ENCODE results near the gene RBBP5. TPM values are rescaled to one million over a fixed set of nuclear protein-coding genes. Genes with fewer than 3 reads are reported as not detected.

Gene RBBP5
- polyA plus RNA-seq, 1 donor from 2014 or later = 24.2 TPM

DNA sequence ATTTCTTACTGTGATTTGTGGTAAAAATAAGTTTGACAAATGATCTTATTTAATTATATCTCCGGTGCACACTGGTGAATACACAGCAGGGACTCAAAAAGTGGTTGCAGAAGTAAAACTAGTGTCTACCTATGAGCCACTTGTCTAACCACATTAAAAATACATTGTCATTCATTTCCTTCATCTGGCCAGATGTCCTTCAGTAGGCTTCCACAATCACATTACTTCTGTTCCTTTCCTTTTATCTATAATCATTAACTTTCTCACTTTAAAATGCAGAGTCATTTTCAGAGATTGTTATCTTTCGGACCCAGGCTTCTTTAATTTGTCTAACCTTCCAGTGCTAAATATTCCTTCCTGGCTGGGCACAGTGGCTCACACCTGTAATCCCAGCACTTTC is 3.0 kb downstream of the RBBP5 start:
- Histone ChIP-seq H3K79me2 (replicated peaks; ENCODE audit: insufficient read depth, low read length) (peaks cover 34% of the 10 kb centered on the region), H3K9ac (ENCODE audit: low read length) (no peak overlapping the region), H3F3A (ENCODE audit: insufficient read depth, low read length, poor library complexity, severe bottlenecking) (no peaks in the 10 kb centered on the region), H3K4me3 (ENCODE audit: low read length) (no peak overlapping the region), H3K4me2 (ENCODE audit: low read length) (no peak overlapping the region), H3K36me3 (ENCODE audit: insufficient read depth, low read length) (no peaks in the 10 kb centered on the region), H4K20me1 (ENCODE audit: insufficient read depth) (no peaks in the 10 kb centered on the region), H3K27ac (ENCODE audit: low read length) (no peak overlapping the region), H3K27me3 (ENCODE audit: insufficient read depth, low read depth, low read length) (no peaks in the 10 kb centered on the region), H3K9me2 (ENCODE audit: insufficient read depth, low read length) (no peaks in the 10 kb centered on the region), H3K9me3 (ENCODE audit: low read length) (no peaks in the 10 kb centered on the region), H2AFZ (ENCODE audit: low read depth, low read length) (no peak overlapping the region)
- no peak for TF ChIP-seq TAF1 (IDR thresholded peaks at IDR 0.05; ENCODE audit: low read depth)
- TF ChIP-seq, protein P1, sequence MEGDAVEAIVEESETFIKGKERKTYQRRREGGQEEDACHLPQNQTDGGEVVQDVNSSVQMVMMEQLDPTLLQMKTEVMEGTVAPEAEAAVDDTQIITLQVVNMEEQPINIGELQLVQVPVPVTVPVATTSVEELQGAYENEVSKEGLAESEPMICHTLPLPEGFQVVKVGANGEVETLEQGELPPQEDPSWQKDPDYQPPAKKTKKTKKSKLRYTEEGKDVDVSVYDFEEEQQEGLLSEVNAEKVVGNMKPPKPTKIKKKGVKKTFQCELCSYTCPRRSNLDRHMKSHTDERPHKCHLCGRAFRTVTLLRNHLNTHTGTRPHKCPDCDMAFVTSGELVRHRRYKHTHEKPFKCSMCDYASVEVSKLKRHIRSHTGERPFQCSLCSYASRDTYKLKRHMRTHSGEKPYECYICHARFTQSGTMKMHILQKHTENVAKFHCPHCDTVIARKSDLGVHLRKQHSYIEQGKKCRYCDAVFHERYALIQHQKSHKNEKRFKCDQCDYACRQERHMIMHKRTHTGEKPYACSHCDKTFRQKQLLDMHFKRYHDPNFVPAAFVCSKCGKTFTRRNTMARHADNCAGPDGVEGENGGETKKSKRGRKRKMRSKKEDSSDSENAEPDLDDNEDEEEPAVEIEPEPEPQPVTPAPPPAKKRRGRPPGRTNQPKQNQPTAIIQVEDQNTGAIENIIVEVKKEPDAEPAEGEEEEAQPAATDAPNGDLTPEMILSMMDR (IDR thresholded peaks at IDR 0.05; ENCODE audit: poor library complexity, severe bottlenecking) = no peak
- no peak for TF ChIP-seq EP300 (conservative IDR thresholded peaks at IDR 0.05; ENCODE audit: poor library complexity, severe bottlenecking)
- no peak for TF ChIP-seq MXI1 (conservative IDR thresholded peaks at IDR 0.05; ENCODE audit: poor library complexity, severe bottlenecking)

DNA sequence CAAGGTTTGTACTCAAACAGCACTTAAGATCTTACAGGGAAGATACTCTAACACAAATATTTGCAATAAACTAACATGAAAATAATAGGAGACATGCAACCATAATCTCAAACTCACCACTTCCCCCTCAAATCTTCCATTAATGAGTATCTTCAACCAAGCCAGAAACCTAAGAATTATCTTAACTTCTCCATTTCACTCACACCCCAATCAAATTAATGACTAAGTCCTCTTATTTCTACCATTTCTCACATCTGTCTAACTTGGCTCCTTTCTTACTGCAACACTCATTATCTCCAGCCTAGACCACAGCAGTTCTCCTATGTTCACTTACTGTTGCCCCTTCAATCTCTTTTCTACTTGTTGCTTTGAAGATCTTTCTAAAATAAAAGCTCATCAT is 10.4 kb downstream of the RBBP5 start:
- H3K27me3 ChIP-seq (ENCODE audit: insufficient read depth, low read depth, low read length) = no peaks in the 10 kb centered on the region
- H2AFZ ChIP-seq (ENCODE audit: low read depth, low read length) = no peak overlapping the region
- no peaks in the 10 kb centered on the region for H4K20me1 ChIP-seq (ENCODE audit: insufficient read depth)
- H3K4me2 ChIP-seq (ENCODE audit: low read length) = no peak overlapping the region
- H3K9me2 ChIP-seq (ENCODE audit: insufficient read depth, low read length) = no peaks in the 10 kb centered on the region
- no peaks in the 10 kb centered on the region for H3K9me3 ChIP-seq (ENCODE audit: low read length)
- no peak overlapping the region for H3K9ac ChIP-seq (ENCODE audit: low read length)
- H3K27ac ChIP-seq (ENCODE audit: low read length) = no peak overlapping the region
- no peaks in the 10 kb centered on the region for H3F3A ChIP-seq (ENCODE audit: insufficient read depth, low read length, poor library complexity, severe bottlenecking)
- H3K36me3 ChIP-seq (ENCODE audit: insufficient read depth, low read length) = no peaks in the 10 kb centered on the region
- H3K79me2 ChIP-seq (replicated peaks; ENCODE audit: insufficient read depth, low read length) = peaks cover 8% of the 10 kb centered on the region
- TF ChIP-seq SMC3 (conservative IDR thresholded peaks at IDR 0.05; ENCODE audit: poor library complexity) (no peak), EZH2 (IDR thresholded peaks at IDR 0.05; ENCODE audit: borderline replicate concordance, insufficient read depth, low read length, poor library complexity, severe bottlenecking) (no peak), POLR2AphosphoS5 (IDR thresholded peaks at IDR 0.05) (no peak), MXI1 (conservative IDR thresholded peaks at IDR 0.05; ENCODE audit: poor library complexity, severe bottlenecking) (no peak), EP300 (conservative IDR thresholded peaks at IDR 0.05; ENCODE audit: poor library complexity, severe bottlenecking) (no peak), TAF1 (IDR thresholded peaks at IDR 0.05; ENCODE audit: low read depth) (no peak), RAD21 (conservative IDR thresholded peaks at IDR 0.05) (no peak)
- TF ChIP-seq, protein P2, sequence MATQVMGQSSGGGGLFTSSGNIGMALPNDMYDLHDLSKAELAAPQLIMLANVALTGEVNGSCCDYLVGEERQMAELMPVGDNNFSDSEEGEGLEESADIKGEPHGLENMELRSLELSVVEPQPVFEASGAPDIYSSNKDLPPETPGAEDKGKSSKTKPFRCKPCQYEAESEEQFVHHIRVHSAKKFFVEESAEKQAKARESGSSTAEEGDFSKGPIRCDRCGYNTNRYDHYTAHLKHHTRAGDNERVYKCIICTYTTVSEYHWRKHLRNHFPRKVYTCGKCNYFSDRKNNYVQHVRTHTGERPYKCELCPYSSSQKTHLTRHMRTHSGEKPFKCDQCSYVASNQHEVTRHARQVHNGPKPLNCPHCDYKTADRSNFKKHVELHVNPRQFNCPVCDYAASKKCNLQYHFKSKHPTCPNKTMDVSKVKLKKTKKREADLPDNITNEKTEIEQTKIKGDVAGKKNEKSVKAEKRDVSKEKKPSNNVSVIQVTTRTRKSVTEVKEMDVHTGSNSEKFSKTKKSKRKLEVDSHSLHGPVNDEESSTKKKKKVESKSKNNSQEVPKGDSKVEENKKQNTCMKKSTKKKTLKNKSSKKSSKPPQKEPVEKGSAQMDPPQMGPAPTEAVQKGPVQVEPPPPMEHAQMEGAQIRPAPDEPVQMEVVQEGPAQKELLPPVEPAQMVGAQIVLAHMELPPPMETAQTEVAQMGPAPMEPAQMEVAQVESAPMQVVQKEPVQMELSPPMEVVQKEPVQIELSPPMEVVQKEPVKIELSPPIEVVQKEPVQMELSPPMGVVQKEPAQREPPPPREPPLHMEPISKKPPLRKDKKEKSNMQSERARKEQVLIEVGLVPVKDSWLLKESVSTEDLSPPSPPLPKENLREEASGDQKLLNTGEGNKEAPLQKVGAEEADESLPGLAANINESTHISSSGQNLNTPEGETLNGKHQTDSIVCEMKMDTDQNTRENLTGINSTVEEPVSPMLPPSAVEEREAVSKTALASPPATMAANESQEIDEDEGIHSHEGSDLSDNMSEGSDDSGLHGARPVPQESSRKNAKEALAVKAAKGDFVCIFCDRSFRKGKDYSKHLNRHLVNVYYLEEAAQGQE (IDR thresholded peaks at IDR 0.05; ENCODE audit: borderline replicate concordance) = no peak
- TF ChIP-seq, protein P1 (IDR thresholded peaks at IDR 0.05; ENCODE audit: poor library complexity, severe bottlenecking) = no peak
- H3K4me3 ChIP-seq (ENCODE audit: low read length) = no peak overlapping the region

Measured in neural cell (in vitro differentiated cells).